Measurements from ENCODE around the gene THSD7B.
"Not testable (repeated sequence)": the region's sequence is repeated elsewhere in the genome, so short reads cannot be mapped to it uniquely, and the experiment has no call there.

THSD7B gene

DNA sequence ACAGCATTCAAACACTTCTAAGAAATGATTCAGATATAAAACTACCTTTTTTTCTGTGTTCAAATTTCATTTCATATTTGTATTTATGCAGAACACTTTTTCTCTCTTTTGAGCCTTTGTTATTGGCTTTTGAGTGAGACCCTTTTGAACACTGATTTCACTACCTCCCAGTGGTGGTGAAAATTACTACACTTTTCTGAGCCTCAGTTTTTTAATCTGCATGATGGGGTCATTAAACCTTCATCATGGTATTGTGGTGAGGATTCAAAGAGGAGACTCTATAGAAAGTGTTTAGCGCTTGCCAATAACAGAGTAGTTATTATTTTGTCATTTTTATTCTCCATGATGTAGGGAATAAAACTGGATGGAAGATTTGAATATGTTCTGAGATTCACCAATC lies 169.8 kb downstream of the THSD7B start:
- no peak for DNase-seq (ENCODE audit: low read depth, low spot score)
- TF ChIP-seq FOXP2 (optimal IDR thresholded peaks at IDR 0.05; ENCODE audit: control extremely low read depth, extremely low read length, insufficient read depth) (no peak), EZH2 (IDR thresholded peaks at IDR 0.05) (no peak), POLR2AphosphoS5 (IDR thresholded peaks at IDR 0.05; ENCODE audit: borderline replicate concordance, low read depth, low read length) (no peak)
- H3K27ac ChIP-seq, result no peak overlapping the region
- H3K36me3 ChIP-seq (ENCODE audit: insufficient read depth, low read length), result no peaks in the 10 kb centered on the region
- no peak overlapping the region for H3K4me3 ChIP-seq
- no peaks in the 10 kb centered on the region for H3K9me3 ChIP-seq (ENCODE audit: low read depth, low read length)
- no peak overlapping the region for H3K9ac ChIP-seq (ENCODE audit: insufficient read length)

DNA sequence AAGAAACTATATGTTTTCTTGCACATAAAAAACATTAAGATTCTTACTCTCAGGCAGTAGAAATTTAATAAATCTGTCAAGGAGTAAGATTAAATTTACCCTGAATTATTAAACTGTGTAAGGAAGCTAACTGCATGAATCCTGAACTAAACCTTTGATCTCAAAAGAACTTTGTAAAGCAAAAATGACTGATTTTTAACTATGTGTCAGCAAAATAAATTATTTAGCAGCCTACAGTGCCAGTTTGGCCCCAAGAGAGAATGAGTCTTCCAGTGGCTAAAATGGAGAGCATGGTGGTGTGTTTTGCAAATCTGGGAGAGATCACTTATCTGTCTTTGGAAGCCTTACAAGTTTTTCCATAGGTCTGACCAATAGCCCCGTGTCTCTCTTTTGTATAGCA lies 190.7 kb downstream of the THSD7B start:
- H3K36me3 ChIP-seq (ENCODE audit: insufficient read depth, low read length), result no peaks in the 10 kb centered on the region
- DNase-seq (ENCODE audit: low read depth, low spot score), result no peak
- H3K9me3 ChIP-seq (ENCODE audit: low read depth, low read length), result no peaks in the 10 kb centered on the region
- no peak overlapping the region for H3K4me3 ChIP-seq
- H3K27ac ChIP-seq, result no peak overlapping the region
- TF ChIP-seq FOXP2 (optimal IDR thresholded peaks at IDR 0.05; ENCODE audit: control extremely low read depth, extremely low read length, insufficient read depth) (no peak), POLR2AphosphoS5 (IDR thresholded peaks at IDR 0.05; ENCODE audit: borderline replicate concordance, low read depth, low read length) (no peak), EZH2 (IDR thresholded peaks at IDR 0.05) (no peak)
- no peak overlapping the region for H3K9ac ChIP-seq (ENCODE audit: insufficient read length)

- Histone ChIP-seq H3K9ac (ENCODE audit: insufficient read length) (no peak overlapping the region), H3K27ac (no peak overlapping the region), H3K9me3 (ENCODE audit: low read depth, low read length) (no peaks in the 10 kb centered on the region), H3K4me3 (no peak overlapping the region), H3K36me3 (ENCODE audit: insufficient read depth, low read length) (no peaks in the 10 kb centered on the region)
- no peak for TF ChIP-seq EZH2 (IDR thresholded peaks at IDR 0.05)
- no peak for TF ChIP-seq POLR2AphosphoS5 (IDR thresholded peaks at IDR 0.05; ENCODE audit: borderline replicate concordance, low read depth, low read length)
- TF ChIP-seq FOXP2 (optimal IDR thresholded peaks at IDR 0.05; ENCODE audit: control extremely low read depth, extremely low read length, insufficient read depth), result no peak
- DNase-seq (ENCODE audit: low read depth, low spot score), result no peak
Observed at GRCh38 chr2:136957044-136957443, 191.7 kb downstream of the THSD7B start.

DNA sequence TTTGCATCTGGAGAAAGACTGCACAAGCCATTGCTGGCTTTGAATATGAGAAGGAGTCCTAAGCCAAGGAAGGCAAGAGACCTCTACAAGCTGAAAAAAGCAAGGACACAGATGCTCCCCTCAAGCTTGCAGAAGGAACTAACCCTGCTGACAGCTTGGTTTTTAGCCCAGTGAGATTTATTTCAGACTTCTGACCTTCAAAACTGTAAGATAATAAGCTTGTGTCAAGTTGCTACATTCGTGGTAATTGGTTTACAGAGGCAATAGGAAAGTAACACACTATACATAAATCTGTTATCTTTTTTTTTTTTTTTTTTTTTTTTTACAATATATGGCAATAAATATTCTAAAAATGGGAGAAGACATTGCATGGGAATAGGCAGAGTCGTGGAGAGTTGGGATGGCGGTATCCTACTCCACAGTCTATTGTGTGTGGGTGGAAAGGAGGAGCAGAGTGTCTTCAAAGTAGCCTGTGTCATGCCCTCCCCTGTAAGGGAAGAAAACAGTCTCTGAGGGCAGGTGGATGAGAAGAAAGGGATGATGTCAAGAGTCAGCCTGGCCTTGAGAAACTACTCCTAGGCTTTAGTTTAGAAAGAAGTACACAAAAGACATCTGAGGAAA lies 196.9 kb downstream of the THSD7B start:
- Histone ChIP-seq H3K9ac (ENCODE audit: insufficient read length) (no peak overlapping the region), H3K9me3 (ENCODE audit: low read depth, low read length) (no peaks in the 10 kb centered on the region), H3K36me3 (ENCODE audit: insufficient read depth, low read length) (no peaks in the 10 kb centered on the region), H3K27ac (no peak overlapping the region), H3K4me3 (no peak overlapping the region)
- TF ChIP-seq EZH2 (IDR thresholded peaks at IDR 0.05) (no peak), FOXP2 (optimal IDR thresholded peaks at IDR 0.05; ENCODE audit: control extremely low read depth, extremely low read length, insufficient read depth) (no peak), POLR2AphosphoS5 (IDR thresholded peaks at IDR 0.05; ENCODE audit: borderline replicate concordance, low read depth, low read length) (no peak)
- no peak for DNase-seq (ENCODE audit: low read depth, low spot score)

DNA sequence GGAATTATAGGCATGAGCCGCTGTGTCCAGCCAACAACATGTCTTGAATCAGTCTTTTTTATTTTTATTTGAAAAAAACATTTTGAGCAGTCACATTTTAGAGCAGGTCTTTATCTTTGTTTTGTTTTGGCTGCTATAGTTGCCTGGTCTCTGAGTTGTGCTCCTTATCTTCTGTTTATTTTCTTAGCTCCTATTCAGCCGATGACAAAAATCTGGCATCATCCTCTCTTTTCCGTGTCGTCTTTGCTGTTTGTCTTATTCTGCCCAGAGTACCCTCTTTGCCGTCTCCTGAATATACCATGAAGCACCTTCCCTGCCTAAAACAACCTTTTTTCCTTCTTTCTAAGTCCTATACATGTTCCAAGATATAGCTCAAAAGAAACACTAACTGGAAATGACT lies 201.1 kb downstream of the THSD7B start:
- TF ChIP-seq POLR2AphosphoS5 (IDR thresholded peaks at IDR 0.05; ENCODE audit: borderline replicate concordance, low read depth, low read length) (no peak), FOXP2 (optimal IDR thresholded peaks at IDR 0.05; ENCODE audit: control extremely low read depth, extremely low read length, insufficient read depth) (no peak), EZH2 (IDR thresholded peaks at IDR 0.05) (no peak)
- Histone ChIP-seq H3K9ac (ENCODE audit: insufficient read length) (no peak overlapping the region), H3K36me3 (ENCODE audit: insufficient read depth, low read length) (no peaks in the 10 kb centered on the region), H3K27ac (no peak overlapping the region), H3K4me3 (no peak overlapping the region), H3K9me3 (ENCODE audit: low read depth, low read length) (no peaks in the 10 kb centered on the region)
- no peak for DNase-seq (ENCODE audit: low read depth, low spot score)

DNA sequence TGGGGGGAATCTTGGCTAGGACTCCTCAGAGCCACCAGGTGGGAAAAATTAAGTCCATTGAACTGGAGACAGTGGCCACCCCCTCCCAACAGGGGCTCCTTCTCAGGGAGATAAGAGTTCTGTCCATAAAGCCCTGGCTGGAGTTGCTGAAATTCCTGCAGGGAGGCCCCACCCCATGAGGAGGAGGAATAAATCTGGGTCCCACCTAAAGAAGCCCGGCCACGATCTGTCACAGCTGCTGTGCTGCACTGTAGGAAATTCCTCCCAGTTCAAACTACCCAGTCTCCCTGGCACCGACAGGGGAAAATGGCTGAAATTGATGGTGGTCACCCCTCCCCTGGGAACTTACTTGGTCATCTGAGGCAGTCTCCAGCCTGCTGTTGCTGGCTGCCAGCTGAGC lies 215.0 kb downstream of the THSD7B start:
- no peak for TF ChIP-seq EZH2 (IDR thresholded peaks at IDR 0.05)
- no peak for TF ChIP-seq POLR2AphosphoS5 (IDR thresholded peaks at IDR 0.05; ENCODE audit: borderline replicate concordance, low read depth, low read length)
- no peak for TF ChIP-seq FOXP2 (optimal IDR thresholded peaks at IDR 0.05; ENCODE audit: control extremely low read depth, extremely low read length, insufficient read depth)
- H3K36me3 ChIP-seq (ENCODE audit: insufficient read depth, low read length), result no peaks in the 10 kb centered on the region

GRCh38 chr2:136981689-136982088 lies 216.3 kb downstream of the THSD7B start:
- not testable (repeated sequence) for DNase-seq (ENCODE audit: low read depth, low spot score); H3K27ac ChIP-seq; H3K9ac ChIP-seq (ENCODE audit: insufficient read length); H3K4me3 ChIP-seq; H3K9me3 ChIP-seq (ENCODE audit: low read depth, low read length); H3K36me3 ChIP-seq (ENCODE audit: insufficient read depth, low read length)

More for the DNA sequence above, 215.0 kb downstream of the THSD7B start:
- Histone ChIP-seq H3K4me3 (no peak overlapping the region), H3K27ac (no peak overlapping the region), H3K9ac (ENCODE audit: insufficient read length) (no peak overlapping the region), H3K9me3 (ENCODE audit: low read depth, low read length) (no peaks in the 10 kb centered on the region)
- DNase-seq (ENCODE audit: low read depth, low spot score), result no peak

DNA sequence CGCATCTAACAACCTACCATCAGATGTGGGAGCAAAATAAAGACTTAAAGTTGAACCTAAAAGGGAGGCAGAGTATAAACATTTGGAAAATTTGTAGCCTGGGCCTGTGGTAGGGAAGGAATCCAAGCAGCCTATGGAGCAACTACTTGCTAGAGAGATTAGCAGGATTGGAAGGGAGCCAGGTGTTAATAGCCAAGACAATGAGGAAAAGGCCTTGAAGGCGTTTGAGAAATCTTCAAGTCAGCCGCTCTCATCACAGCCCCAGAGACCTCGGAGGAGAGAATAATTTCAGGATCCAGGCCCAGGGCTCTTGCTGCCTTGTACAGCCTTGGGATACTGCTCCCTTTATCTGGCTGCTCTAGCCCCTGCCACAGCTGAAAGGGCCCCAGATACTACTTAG lies 219.7 kb downstream of the THSD7B start:
- Histone ChIP-seq H3K9ac (ENCODE audit: insufficient read length) (no peak overlapping the region), H3K27ac (no peak overlapping the region), H3K36me3 (ENCODE audit: insufficient read depth, low read length) (no peaks in the 10 kb centered on the region), H3K9me3 (ENCODE audit: low read depth, low read length) (no peaks in the 10 kb centered on the region), H3K4me3 (no peak overlapping the region)
- TF ChIP-seq EZH2 (IDR thresholded peaks at IDR 0.05) (no peak), FOXP2 (optimal IDR thresholded peaks at IDR 0.05; ENCODE audit: control extremely low read depth, extremely low read length, insufficient read depth) (no peak), POLR2AphosphoS5 (IDR thresholded peaks at IDR 0.05; ENCODE audit: borderline replicate concordance, low read depth, low read length) (no peak)
- DNase-seq (ENCODE audit: low read depth, low spot score), result no peak

DNA sequence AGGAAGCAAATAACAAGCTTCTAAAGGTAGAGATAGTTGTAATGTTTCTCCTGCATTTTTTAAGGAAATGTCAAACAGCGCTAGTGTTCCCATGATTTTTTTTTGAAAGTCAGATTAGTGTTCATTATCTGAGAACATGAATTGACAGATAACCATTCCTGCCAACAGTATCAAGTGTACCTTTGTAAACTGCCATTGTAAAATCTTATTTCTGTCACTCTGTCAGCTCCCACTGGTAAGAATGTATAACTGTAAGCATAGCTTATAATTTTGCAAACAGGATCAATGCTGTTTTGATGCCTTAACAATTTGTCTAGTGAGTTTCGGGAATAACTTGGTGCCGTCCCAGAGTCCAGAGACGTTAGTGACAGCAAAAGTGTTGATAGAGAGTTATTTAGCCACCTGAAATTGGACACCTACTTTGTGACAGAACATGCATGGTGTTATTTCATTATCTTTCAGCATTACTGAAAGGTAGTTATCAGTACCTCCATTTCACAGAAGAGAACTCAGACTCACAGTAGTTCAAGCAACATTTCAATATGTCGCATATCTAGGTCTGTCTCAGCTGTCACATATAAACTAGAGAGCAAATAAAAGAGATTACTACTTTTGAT lies 221.4 kb downstream of the THSD7B start:
- Histone ChIP-seq H3K9ac (ENCODE audit: insufficient read length) (no peak overlapping the region), H3K9me3 (ENCODE audit: low read depth, low read length) (no peaks in the 10 kb centered on the region), H3K27ac (no peak overlapping the region), H3K4me3 (no peak overlapping the region), H3K36me3 (ENCODE audit: insufficient read depth, low read length) (no peaks in the 10 kb centered on the region)
- TF ChIP-seq FOXP2 (optimal IDR thresholded peaks at IDR 0.05; ENCODE audit: control extremely low read depth, extremely low read length, insufficient read depth) (no peak), POLR2AphosphoS5 (IDR thresholded peaks at IDR 0.05; ENCODE audit: borderline replicate concordance, low read depth, low read length) (no peak), EZH2 (IDR thresholded peaks at IDR 0.05) (no peak)
- no peak for DNase-seq (ENCODE audit: low read depth, low spot score)
